GM12864 (cell line): ENCODE results near the gene FANCG.

Experiments
- DNase-seq: peaks from one replicate; pipeline ENCODE4 v3.0.0-alpha.2; 2011; ENCODE audit warnings: low read depth
- H3K4me3 ChIP-seq: 2 replicates; pipeline ENCODE4 v1.5.1; 2011; ENCODE audit warnings: mild to moderate bottlenecking, low read depth, low read length, control low read depth
- CTCF ChIP-seq: IDR thresholded peaks from 2 replicates; pipeline ENCODE4 v1.5.1; 2011; ENCODE audit warnings: low read depth, mild to moderate bottlenecking, moderate library complexity, low read length, control low read depth, inconsistent platforms; ENCODE audit errors: missing control alignments

FANCG gene

GRCh38 chr9:35060548-35061207 is 19.1 kb downstream of the FANCG start:
- no peak overlapping the region for H3K4me3 ChIP-seq
- TF ChIP-seq CTCF = no peak
- no peak for DNase-seq

- no peak for DNase-seq
- TF ChIP-seq CTCF = no peak
- no peak overlapping the region for H3K4me3 ChIP-seq
These were observed 20.3 kb downstream of the FANCG start for GRCh38 chr9:35059438-35059837.

GRCh38 chr9:35057271-35057620 is 22.5 kb downstream of the FANCG start:
- DNase-seq = no peak
- no peak overlapping the region for H3K4me3 ChIP-seq
- no peak for TF ChIP-seq CTCF

GRCh38 chr9:35056571-35057270 is 23.0 kb downstream of the FANCG start:
- TF ChIP-seq CTCF = no peak
- no peak for DNase-seq
- H3K4me3 ChIP-seq = no peak overlapping the region

- no peak for DNase-seq
- TF ChIP-seq CTCF = no peak
- H3K4me3 ChIP-seq = no peak overlapping the region
These were observed 24.7 kb downstream of the FANCG start for GRCh38 chr9:35054871-35055644.

GRCh38 chr9:35054185-35054835 is 25.4 kb downstream of the FANCG start:
- H3K4me3 ChIP-seq = no peak overlapping the region
- TF ChIP-seq CTCF = no peak
- DNase-seq = no peak
